CD4-positive, alpha-beta T cell (primary cell): ENCODE data around the gene MAMDC2. TPM values are rescaled to one million over a fixed set of nuclear protein-coding genes. Genes with fewer than 3 reads are reported as not detected.

Experiments used
- ATAC-seq: fragments of 200-7000 bp; cut with Tn5 transposase; one replicate; pipeline ENCODE4 v1.10.0; 2022; ENCODE audit warnings: mild to moderate bottlenecking; ENCODE audit not compliant: poor library complexity
- CTCF ChIA-PET: fragments of 350-600 bp; sonication (Branson Sonifier 250); formaldehyde crosslinking; loops from one replicate; lab custom pipeline; 2021; ENCODE audit warnings: antibody characterized with exemption, inconsistent platforms; lab: Charles Lee
- POLR2A ChIA-PET: fragments of 350-600 bp; sonication (Branson Sonifier 250); formaldehyde crosslinking; loops from one replicate; lab custom pipeline; 2021; ENCODE audit warnings: antibody characterized with exemption, inconsistent platforms; lab: Charles Lee
- DNase-seq, 14 experiments: peaks; one replicate each; pipeline ENCODE4 v3.0.0-alpha.2; 2013 to 2020; ENCODE audit warnings: mixed read lengths in 2 of 14
- H3K27ac ChIP-seq, 2 donors: one replicate each; pipeline versions ENCODE4 v1.5.1 to v1.7.0; 2013; ENCODE audit warnings: low read length in 2 of 2, low read depth in 1 of 2, mild to moderate bottlenecking in 1 of 2
- H3K27me3 ChIP-seq, 2 experiments: 1 replicate in 1 of 2; 2 replicates in 1 of 2; pipeline versions ENCODE4 v1.6.1 to v1.7.0; 2013; ENCODE audit warnings: low read length in 2 of 2, control low read depth in 1 of 2, mild to moderate bottlenecking in 1 of 2, moderate library complexity in 1 of 2; ENCODE audit not compliant: insufficient read depth in 2 of 2, control insufficient read depth in 1 of 2
- H3K36me3 ChIP-seq: one replicate; pipeline ENCODE4 v1.6.1; 2013; ENCODE audit warnings: low read length, control low read depth; ENCODE audit not compliant: insufficient read depth
- H3K4me1 ChIP-seq: one replicate; pipeline ENCODE4 v1.6.1; 2013; ENCODE audit warnings: low read length, control low read depth; ENCODE audit not compliant: insufficient read depth
- H3K4me3 ChIP-seq: one replicate; pipeline ENCODE4 v1.5.1; 2013; ENCODE audit warnings: mild to moderate bottlenecking, low read length, moderate library complexity
- H3K9me3 ChIP-seq, 2 experiments: 1 replicate in 1 of 2; 2 replicates in 1 of 2; pipeline versions ENCODE4 v1.6.1 to v1.7.0; 2013; ENCODE audit warnings: low read length in 2 of 2, mild to moderate bottlenecking in 2 of 2, control low read depth in 1 of 2, moderate library complexity in 1 of 2; ENCODE audit not compliant: control insufficient read depth in 1 of 2, insufficient read depth in 1 of 2
- H3K27ac Mint-ChIP-seq: one replicate; pipeline ENCODE4 v1.8.0; 2020; ENCODE audit warnings: mixed read lengths
- H3K27me3 Mint-ChIP-seq: one replicate; pipeline ENCODE4 v1.8.0; 2021; ENCODE audit warnings: mixed read lengths
- H3K36me3 Mint-ChIP-seq: one replicate; pipeline ENCODE4 v1.8.0; 2021; ENCODE audit warnings: low read depth, mixed read lengths
- H3K4me1 Mint-ChIP-seq: one replicate; pipeline ENCODE4 v1.8.0; 2021; ENCODE audit warnings: low read depth, mixed read lengths
- H3K4me3 Mint-ChIP-seq: one replicate; pipeline ENCODE4 v1.8.0; 2020; ENCODE audit warnings: mild to moderate bottlenecking, mixed read lengths
- H3K9me3 Mint-ChIP-seq: one replicate; pipeline ENCODE4 v1.8.0; 2020; ENCODE audit warnings: mixed read lengths
- intact Hi-C, 2 experiments: fragments of 100-400 bp; cut with DNase I in 1 of 2; cut with micrococcal nuclease in 1 of 2; formaldehyde crosslinking; loops; one replicate each; pipeline versions ENCODE4 v1.15.1 to v1.9.0; 2023 to 2025; cut with DNase I, micrococcal nuclease
- total RNA-seq, 174 experiments: library from RNA in 2 of 174; stranded (reverse) in 2 of 174; gene quantifications; one replicate each; pipeline ENCODE4 v1.2.3 and lab custom pipeline; 2021 to 2026
- TF ChIP-seq, protein P1 (sequence below): fragments of 200-600 bp; IDR thresholded peaks from one replicate; pipeline ENCODE4 v1.8.0; 2022; ENCODE audit warnings: antibody characterized with exemption, mild to moderate bottlenecking

Gene MAMDC2
- total RNA-seq, 2 experiments from 2014 or later, result 0.08 TPM; not detected in 1

GRCh38 chr9:70066418-70066817 is 22.8 kb downstream of the MAMDC2 start:
- ATAC-seq (no peak), DNase-seq (no peak)
- H3K4me3 Mint-ChIP-seq, result no peak overlapping the region
- H3K4me1 Mint-ChIP-seq, result no peaks in the 10 kb centered on the region
- ChIA-PET CTCF (no interaction called here), POLR2A (no interaction called here)
- H3K36me3 Mint-ChIP-seq, result no peaks in the 10 kb centered on the region
- no peak overlapping the region for H3K27ac Mint-ChIP-seq
- no peaks in the 10 kb centered on the region for H3K9me3 ChIP-seq
- H3K27me3 ChIP-seq, result no peaks in the 10 kb centered on the region
- no peaks in the 10 kb centered on the region for H3K36me3 ChIP-seq
- H3K4me1 ChIP-seq, result no peaks in the 10 kb centered on the region
- peaks cover 44% of the 10 kb centered on the region for H3K27me3 Mint-ChIP-seq
- intact Hi-C loops, result no loop called here
- no peak overlapping the region for H3K4me3 ChIP-seq
- no peak overlapping the region for H3K27ac ChIP-seq
- TF ChIP-seq, protein P1, sequence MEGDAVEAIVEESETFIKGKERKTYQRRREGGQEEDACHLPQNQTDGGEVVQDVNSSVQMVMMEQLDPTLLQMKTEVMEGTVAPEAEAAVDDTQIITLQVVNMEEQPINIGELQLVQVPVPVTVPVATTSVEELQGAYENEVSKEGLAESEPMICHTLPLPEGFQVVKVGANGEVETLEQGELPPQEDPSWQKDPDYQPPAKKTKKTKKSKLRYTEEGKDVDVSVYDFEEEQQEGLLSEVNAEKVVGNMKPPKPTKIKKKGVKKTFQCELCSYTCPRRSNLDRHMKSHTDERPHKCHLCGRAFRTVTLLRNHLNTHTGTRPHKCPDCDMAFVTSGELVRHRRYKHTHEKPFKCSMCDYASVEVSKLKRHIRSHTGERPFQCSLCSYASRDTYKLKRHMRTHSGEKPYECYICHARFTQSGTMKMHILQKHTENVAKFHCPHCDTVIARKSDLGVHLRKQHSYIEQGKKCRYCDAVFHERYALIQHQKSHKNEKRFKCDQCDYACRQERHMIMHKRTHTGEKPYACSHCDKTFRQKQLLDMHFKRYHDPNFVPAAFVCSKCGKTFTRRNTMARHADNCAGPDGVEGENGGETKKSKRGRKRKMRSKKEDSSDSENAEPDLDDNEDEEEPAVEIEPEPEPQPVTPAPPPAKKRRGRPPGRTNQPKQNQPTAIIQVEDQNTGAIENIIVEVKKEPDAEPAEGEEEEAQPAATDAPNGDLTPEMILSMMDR, result no peak
- no peaks in the 10 kb centered on the region for H3K9me3 Mint-ChIP-seq

- TF ChIP-seq, protein P1, result no peak
- Mint-ChIP-seq H3K27ac (no peak overlapping the region), H3K36me3 (no peaks in the 10 kb centered on the region), H3K4me1 (no peaks in the 10 kb centered on the region), H3K4me3 (no peak overlapping the region), H3K27me3 (peaks cover 43% of the 10 kb centered on the region), H3K9me3 (no peaks in the 10 kb centered on the region)
- DNase-seq (no peak), ATAC-seq (no peak)
- Histone ChIP-seq H3K36me3 (no peaks in the 10 kb centered on the region), H3K9me3 (no peaks in the 10 kb centered on the region), H3K4me1 (no peaks in the 10 kb centered on the region), H3K4me3 (no peak overlapping the region), H3K27me3 (no peaks in the 10 kb centered on the region), H3K27ac (no peak overlapping the region)
- ChIA-PET CTCF (no interaction called here), POLR2A (no interaction called here)
- intact Hi-C loops, result no loop called here
Measured at GRCh38 chr9:70066874-70067273, 23.2 kb downstream of the MAMDC2 start.

DNA sequence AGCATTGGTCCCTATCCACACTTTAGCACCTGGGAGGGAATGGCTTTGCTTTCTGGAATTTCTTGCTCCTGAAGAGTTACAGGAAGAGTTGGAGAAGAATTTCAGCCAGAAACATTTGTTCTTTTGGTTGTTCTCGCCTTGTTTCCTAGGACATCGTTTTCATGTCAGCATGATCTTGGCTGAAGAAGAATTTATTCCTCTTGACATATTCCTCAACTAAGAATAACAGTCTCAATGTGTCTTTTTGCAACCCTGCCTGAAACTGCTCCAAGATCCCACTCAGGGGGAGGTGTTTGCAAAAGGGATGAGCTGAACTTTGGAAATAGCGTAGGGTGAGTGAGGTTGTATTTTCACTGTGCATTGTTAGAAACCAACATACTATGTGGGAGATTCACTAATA is 26.1 kb downstream of the MAMDC2 start:
- no peak for DNase-seq
- Histone ChIP-seq H3K36me3 (no peaks in the 10 kb centered on the region), H3K4me1 (no peaks in the 10 kb centered on the region), H3K4me3 (no peak overlapping the region), H3K27me3 (no peaks in the 10 kb centered on the region), H3K9me3 (no peaks in the 10 kb centered on the region), H3K27ac (no peak overlapping the region)
- no peak for ATAC-seq
- intact Hi-C loops, result no loop called here
- Mint-ChIP-seq H3K27me3 (peaks cover 23% of the 10 kb centered on the region), H3K4me1 (no peaks in the 10 kb centered on the region), H3K9me3 (no peaks in the 10 kb centered on the region), H3K4me3 (no peak overlapping the region), H3K36me3 (no peaks in the 10 kb centered on the region), H3K27ac (no peak overlapping the region)
- CTCF ChIA-PET, result no interaction called here
- TF ChIP-seq, protein P1, result no peak
- POLR2A ChIA-PET, result no interaction called here
